Left renal cortex interstitium (tissue), 4 donors: ENCODE measurements around the gene PRKG1. TPM values are rescaled to one million over a fixed set of nuclear protein-coding genes. Genes with fewer than 3 reads are reported as not detected.

Experiments
- DNase-seq, 4 donors: peaks; one replicate each; pipeline ENCODE4 v3.0.0-alpha.2; 2013; ENCODE audit warnings: low read depth in 4 of 4, low spot score in 2 of 4, missing footprints in 1 of 4
- polyA plus RNA-seq, 4 donors: library from polyadenylated mRNA; unstranded; fragments of 120-200 nt; gene quantifications; one replicate each; pipeline ENCODE4 v1.2.1, GENCODE V29; 2013; ENCODE audit not compliant: insufficient read length in 4 of 4

Gene PRKG1
- polyA plus RNA-seq, 4 donors = 12.3 to 14.3 (median 13.4) TPM

GRCh38 chr10:52256832-52257691 lies 1182.8 kb downstream of the PRKG1 start:
- no peak for DNase-seq

DNA sequence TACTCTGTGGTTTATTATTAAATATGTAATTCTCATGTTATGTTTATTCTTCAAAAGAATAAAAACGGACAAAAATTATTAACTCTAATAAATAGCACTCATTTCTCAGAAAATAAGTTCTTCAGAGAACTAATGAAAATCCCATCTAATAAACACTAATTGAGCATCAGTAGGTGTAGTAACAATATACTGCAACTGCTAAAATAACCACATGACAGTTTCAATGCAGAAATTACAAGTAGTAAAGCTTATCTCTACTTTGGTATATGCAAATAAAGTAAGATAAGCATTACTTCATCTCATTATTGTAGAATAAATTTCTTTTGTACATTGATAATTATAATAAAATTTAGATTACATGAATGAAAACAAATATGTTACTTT lies 1183.4 kb downstream of the PRKG1 start:
- no peak for DNase-seq

- DNase-seq = no peak
Observed at GRCh38 chr10:52258799-52259425, 1184.6 kb downstream of the PRKG1 start.

- DNase-seq = no peak
Observed at GRCh38 chr10:52259426-52259812, 1185.1 kb downstream of the PRKG1 start.

DNA sequence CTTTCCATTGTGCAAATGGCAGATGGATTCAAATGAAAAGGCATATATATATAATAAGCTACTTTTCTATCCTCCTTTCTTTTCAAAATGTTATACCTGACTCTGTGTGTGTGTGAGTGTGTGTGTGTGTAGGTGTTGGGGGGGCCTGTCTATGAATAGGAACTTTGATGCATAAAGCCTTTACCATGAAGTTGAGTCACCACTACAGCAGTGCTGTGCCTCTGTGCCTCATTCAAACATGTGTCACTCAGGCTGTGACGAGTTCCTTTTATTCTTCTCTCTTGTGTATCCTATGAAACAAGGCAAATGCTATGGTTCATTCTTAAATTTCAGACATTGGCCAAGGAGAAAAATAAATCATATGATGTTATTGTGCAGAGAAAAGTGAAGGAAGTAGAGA lies 1187.1 kb downstream of the PRKG1 start:
- DNase-seq = no peak

GRCh38 chr10:52265131-52265926 lies 1191.0 kb downstream of the PRKG1 start:
- no peak for DNase-seq

DNA sequence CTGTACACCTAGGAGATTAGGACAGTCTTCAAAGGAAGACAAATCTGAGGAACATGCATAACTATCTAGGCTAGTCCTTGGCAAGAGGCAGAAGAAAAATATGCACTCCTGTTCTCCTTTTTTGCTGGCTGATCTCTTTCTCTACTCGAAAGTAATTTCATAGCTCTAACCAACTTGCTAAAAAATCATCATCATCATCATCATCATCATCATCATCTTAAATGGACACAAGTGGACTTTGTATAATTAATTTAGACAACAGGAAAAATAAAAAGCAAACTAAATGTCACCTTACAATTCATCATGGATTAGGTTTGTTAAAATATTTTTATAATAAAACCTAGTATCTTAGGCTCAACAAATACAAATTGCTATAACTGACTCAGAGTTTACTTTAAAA lies 1192.6 kb downstream of the PRKG1 start:
- no peak for DNase-seq

GRCh38 chr10:52268790-52269189 lies 1194.5 kb downstream of the PRKG1 start:
- no peak for DNase-seq

DNA sequence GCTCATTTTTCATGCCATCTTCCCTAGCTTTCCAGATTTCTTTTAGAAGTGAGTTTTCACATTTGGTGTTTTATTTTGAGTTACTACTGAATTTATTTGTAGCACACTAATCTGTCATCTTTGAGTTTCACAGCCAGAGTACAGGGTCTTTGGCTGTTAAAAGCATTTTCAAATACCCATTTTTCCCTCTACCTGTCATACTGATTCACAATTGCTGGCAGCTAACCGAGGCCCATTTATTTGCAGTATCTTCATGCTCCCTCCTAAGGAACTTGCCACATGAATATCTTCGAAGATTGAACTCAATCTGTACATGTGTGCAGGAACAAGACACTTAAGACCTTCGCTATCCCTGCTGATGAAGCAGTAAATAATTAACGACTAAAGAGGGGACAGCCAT lies 1194.9 kb downstream of the PRKG1 start:
- no peak for DNase-seq

DNA sequence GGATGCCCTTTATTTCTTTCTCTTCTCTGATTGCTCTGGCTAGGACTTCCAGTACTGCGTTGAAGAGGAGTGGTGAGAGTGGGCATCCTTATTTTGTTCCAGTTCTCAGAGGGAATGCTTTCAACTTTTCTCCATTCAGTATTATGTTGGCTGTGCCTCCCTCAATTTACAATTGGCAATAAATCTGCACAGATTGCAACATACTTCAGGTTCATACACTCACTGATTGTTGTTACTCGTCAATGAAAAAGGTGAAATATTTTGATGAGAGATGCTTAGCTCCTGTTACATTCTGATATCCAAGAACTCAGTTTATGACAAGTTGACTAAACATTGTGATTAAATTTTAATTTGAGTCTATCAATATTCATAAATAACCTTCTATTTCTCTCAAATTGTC lies 1201.9 kb downstream of the PRKG1 start:
- no peak for DNase-seq

- no peak for DNase-seq
Observed at GRCh38 chr10:52276986-52277385, 1202.7 kb downstream of the PRKG1 start.

DNA sequence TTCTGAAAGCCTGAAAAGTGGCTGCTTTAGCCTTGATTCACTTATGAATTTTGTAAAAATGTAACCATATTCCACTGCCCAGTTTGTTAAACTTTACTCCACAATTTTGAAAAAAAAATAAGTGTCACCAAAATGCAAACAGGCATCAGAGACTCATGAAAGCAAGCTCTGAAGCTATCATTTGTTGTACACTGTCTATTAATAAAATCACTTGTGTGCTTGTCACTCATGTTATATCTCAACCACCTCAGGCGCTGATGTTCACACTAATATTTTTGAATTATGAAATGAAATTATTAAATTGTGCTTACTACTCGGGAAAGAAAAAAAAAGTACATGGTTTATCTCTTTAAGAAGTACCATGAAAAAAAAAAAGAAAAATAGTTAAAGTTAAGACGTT lies 1205.3 kb downstream of the PRKG1 start:
- DNase-seq = no peak

- no peak for DNase-seq
Observed at GRCh38 chr10:52280051-52280450, 1205.8 kb downstream of the PRKG1 start.

- DNase-seq = no peak
Observed at GRCh38 chr10:52283174-52283573, 1208.9 kb downstream of the PRKG1 start.

- no peak for DNase-seq
Observed at GRCh38 chr10:52284416-52285013, 1210.2 kb downstream of the PRKG1 start.

- DNase-seq = no peak
Observed at GRCh38 chr10:52287866-52288265, 1213.6 kb downstream of the PRKG1 start.

- DNase-seq = no peak
Observed at GRCh38 chr10:52297747-52298146, 1223.5 kb downstream of the PRKG1 start.

DNA sequence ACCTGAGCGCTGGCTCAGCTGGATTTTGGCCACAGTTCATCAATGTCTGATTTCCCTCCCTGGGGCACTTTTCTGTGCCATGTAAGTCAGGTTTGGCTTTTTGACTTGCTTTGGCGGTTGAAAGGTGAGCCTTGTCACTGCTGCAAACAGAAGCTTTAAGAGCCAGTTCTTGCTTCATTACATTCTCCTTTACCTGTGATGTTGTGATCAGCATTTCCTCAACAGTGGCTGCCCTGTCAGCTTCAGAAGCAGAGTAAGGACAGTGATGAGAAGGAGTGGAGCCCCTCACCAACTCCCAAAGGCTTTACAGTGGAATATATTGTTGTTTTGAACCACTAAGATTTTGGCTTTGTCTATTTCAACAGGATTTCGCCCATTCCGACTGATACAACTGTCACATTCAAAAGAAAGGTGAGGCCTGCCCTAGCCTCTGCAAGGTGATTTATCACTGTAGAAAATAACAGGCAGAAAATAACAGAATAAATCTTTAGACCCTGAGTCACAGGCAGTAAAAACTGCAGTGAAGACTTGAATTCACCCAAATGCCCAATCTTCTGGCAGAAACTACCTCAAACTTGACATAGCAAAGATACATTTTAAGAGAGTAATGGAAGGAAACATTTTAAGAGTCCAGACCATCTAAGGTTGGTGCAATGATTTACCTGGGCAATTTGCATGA lies 1226.5 kb downstream of the PRKG1 start:
- DNase-seq = no peak

DNA sequence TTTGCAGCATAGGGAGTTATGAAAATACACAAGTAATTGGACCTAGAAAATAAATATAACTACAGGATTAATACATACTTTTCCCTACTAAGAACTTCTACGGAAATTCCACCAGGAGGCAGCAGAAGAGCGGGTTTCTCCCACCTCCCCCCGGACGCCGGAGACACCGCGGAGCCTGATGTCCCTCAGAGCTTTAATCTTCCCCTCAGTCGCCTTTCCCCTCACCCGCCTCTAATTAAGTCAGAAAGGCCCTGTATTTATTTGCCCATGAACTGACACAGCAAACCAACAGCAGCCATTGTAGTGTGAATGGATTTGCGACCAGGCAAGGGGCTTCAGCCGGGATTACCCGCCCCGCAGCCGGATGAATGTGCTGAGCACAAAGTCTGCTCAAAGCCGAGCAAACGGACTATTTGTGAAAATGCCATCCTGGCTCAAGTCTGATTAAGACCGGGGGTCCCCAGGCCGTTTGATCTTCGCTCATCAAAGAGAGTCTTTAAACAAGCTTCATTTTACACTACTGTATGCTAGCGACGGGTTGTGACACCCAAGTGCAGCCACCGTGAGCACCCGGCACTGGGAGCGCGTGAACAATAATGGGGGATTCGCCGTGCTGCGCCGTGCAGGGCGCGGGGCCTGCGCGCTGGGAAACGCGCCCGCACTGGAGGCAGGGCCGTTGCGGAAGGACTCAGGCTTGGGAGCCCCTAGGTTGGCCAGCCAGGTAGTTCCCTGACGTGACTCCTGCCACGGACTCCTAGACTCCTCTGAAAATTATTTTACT lies 1234.2 kb downstream of the PRKG1 start:
- peak; percentile 68 to 81 (median 70) for DNase-seq

DNA sequence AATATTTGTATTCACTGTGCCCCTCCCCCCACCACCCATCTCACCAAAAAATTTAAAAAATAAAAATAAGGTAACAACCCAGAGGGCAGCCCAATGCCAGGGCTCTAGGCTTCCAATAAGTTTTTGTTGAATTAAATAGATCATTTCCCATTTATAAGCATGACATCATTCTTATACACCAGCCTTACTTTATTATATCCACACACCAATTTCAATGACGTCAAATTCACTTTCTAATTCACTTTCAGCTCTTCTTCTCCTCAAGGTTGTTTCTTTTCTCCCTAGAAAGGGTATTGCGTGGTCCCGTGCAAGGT lies 1238.6 kb downstream of the PRKG1 start:
- DNase-seq = no peak
